Left ventricle myocardium superior (tissue), 1 donor: ENCODE results near the gene TSHZ2. TPM values are rescaled to one million over a fixed set of nuclear protein-coding genes. Genes with fewer than 3 reads are reported as not detected.

Experiments used
- ATAC-seq: fragments of 200-7000 bp; cut with Tn5 transposase; one replicate; pipeline ENCODE4 v1.9.1; 2020; ENCODE audit warnings: mild to moderate bottlenecking, moderate library complexity
- DNase-seq: peaks from one replicate; pipeline ENCODE4 v3.0.0-alpha.2; 2020
- intact Hi-C: fragments of 100-400 bp; cut with micrococcal nuclease; formaldehyde crosslinking; loops from one replicate; pipeline ENCODE4 v1.11.0; 2022
- total RNA-seq: library from RNA; stranded (reverse); fragmentation: NEBNext Ultra II Directional; extraction: Animal tissue kit (Norgen Biotek cat#: 25700); gene quantifications from one replicate; pipeline ENCODE4 v1.2.1, GENCODE V29; 2021
- donor health status: DM: no; HTN: yes; CAD: no; lungs with severe emphysema.

The TSHZ2 gene
- total RNA-seq, 1 donor from 2014 or later = 5.2 TPM

DNA sequence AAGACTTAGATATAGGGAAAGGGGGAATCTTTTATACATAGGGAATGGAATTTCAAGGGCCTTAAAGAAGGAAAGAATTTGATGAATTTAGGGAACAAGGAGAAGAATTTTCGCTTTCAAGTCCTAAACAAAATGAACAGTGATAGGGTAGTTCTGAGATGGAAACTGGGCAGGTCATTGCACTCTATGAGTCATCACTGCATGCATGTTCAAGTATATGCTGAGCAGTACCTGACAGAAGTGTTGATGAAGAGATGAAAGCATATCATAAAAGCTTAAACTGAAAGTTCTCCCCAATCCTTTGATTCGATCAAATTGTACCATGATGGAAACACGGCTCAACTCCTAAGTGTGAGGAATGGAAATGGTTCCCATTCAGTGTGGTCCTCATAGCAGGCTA lies 271.0 kb downstream of the TSHZ2 start:
- DNase-seq (no peak), ATAC-seq (no peak)
- intact Hi-C loops = no loop called here

DNA sequence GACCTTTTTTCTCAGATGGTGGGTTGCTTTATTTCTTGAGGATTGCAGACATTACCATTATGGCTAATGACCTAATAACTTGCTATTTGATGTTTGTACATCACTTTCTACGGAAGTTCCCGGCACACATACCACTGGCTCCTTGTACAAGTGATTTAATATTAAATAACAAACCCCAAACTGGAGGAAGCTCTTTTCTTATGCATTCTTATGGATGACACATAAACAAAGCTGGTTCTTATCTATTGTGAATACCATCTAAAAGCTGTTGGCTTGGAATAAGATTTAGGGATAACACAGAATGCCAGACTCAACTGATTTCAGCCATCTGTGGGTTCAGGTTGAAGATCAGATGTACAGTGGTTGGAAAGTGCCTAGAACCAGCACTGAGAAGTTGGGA lies 272.6 kb downstream of the TSHZ2 start:
- no peak for ATAC-seq
- no peak for DNase-seq
- intact Hi-C loops = no loop called here

DNA sequence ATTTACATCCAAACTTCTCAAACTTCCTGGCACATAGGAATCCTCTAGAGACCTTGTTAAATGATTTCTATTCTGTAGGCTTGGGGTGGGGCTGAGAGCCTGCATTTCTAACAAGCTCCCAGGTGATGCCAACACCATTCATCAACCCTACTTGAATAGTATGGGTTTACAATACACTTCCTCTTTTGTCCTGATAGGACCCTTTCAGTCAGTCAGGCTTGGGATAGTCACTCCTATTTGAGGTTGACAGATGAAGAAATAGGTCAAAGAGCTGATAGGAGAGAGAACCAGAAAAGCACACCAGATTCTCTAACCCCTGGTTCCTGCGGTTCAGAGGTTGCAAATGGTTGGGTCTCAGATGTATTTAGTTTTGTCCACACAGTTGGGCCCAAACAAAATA lies 273.4 kb downstream of the TSHZ2 start:
- intact Hi-C loops = no loop called here
- DNase-seq (no peak), ATAC-seq (no peak)

DNA sequence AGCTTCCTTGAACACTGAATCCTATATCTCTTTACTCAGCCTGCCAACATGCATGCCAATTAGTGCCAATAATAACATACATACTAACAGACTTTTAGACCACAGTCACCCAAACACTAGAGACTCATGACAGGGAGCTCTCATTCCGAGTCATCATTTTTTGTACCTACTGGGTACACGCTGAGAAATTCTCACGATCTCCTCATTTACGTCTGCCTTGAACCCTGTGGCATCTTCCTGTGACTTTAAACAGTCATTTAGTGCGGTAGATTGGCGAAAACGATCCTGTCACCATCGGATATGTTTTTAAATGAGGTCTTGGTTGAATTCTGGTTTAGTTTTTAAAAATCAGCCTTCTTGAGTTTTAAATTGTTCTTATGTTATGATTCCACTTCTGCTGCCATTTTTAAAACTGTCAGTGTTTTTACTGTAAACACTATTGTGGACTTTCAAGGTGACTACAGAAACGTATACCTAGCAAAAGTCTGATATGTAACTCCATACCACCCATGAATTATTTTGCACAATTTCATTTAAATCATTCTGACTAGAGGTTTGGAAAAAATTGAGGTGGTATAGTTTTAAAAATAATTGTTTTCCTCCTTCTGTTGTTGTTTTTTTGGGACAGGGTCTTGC lies 275.4 kb downstream of the TSHZ2 start:
- intact Hi-C loops = no loop called here
- ATAC-seq = no peak
- no peak for DNase-seq

DNA sequence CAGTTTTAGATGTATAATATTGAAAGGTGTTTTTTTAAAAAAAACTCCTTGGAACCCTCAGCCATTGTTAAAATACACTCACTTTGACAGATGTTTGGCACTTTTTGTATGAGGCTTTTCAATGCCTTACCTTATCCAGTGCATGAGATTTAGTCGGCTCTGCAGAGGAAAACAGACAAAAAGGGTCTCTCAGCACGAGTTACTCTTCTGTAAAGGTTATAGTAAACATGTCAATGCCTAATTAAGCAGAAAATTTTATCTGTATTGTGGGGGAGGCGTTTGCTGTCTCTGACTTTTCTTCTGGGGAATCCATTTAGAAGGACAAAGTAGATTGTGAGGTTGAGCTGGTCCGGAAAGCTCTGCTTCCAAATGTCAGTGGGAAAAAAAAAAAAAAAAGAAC lies 278.3 kb downstream of the TSHZ2 start:
- intact Hi-C loops = no loop called here
- no peak for ATAC-seq
- DNase-seq = no peak

DNA sequence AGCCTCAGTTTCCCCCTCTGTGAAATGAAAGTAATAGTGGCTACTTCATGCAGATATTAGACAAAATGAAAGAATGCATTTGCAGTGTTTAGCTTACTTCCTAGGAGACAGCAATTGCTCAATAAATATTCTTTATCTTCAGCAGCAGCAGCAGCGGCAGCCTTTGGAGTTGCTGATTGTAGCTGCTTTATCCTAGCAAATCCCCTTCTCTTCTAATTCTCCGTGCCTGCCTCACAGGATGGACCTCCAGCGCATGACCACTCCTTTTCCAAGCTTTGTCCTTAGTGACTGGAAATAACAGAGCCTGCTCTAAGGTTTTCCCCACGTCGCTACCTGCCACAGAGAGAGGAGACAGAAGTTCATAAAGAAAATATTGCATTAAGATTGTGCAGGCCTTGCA lies 279.8 kb downstream of the TSHZ2 start:
- ATAC-seq (no peak), DNase-seq (no peak)
- intact Hi-C loops = no loop called here

DNA sequence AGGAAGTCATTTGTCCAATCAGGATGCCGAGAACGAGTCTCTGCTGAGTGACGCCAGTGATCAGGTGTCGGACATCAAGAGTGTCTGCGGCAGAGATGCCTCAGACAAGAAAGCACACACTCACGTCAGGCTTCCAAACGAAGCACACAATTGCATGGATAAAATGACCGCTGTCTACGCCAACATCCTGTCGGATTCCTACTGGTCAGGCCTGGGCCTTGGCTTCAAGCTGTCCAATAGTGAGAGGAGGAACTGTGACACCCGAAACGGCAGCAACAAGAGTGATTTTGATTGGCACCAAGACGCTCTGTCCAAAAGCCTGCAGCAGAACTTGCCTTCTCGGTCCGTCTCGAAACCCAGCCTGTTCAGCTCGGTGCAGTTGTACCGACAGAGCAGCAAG lies 281.5 kb downstream of the TSHZ2 start:
- DNase-seq = no peak

DNA sequence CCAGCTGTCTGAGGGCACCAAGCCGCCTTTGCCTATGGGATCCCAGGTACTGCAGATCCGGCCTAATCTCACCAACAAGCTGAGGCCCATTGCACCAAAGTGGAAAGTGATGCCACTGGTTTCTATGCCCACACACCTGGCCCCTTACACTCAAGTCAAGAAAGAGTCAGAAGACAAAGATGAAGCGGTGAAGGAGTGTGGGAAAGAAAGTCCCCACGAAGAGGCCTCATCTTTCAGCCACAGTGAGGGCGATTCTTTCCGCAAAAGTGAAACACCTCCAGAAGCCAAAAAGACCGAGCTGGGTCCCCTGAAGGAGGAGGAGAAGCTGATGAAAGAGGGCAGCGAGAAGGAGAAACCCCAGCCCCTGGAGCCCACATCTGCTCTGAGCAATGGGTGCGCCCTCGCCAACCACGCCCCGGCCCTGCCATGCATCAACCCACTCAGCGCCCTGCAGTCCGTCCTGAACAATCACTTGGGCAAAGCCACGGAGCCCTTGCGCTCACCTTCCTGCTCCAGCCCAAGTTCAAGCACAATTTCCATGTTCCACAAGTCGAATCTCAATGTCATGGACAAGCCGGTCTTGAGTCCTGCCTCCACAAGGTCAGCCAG lies 283.0 kb downstream of the TSHZ2 start:
- ATAC-seq = no peak
- no peak for DNase-seq
- intact Hi-C loops = no loop called here

More for the DNA sequence above, 281.5 kb downstream of the TSHZ2 start:
- no peak for ATAC-seq
- intact Hi-C loops = no loop called here

DNA sequence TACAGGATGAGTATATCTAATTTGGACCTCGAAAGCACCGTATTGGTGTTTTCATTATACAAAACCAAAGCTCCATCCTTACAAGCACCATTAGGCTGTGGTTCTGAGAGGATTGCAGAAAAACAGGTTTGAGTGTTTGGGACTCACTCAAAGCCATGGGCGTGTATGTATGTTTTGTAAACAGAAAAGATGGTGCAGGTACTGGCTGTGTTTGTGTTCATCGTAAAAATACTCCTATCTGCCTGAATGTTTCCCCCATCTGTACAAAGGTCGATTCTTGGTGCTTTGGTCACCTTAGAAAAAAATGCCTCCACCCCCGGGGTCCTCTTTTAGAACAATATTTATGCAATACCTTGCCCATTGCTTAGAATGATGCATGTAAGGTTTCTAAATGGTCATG lies 286.6 kb downstream of the TSHZ2 start:
- no peak for DNase-seq
- ATAC-seq = no peak
- intact Hi-C loops = no loop called here

DNA sequence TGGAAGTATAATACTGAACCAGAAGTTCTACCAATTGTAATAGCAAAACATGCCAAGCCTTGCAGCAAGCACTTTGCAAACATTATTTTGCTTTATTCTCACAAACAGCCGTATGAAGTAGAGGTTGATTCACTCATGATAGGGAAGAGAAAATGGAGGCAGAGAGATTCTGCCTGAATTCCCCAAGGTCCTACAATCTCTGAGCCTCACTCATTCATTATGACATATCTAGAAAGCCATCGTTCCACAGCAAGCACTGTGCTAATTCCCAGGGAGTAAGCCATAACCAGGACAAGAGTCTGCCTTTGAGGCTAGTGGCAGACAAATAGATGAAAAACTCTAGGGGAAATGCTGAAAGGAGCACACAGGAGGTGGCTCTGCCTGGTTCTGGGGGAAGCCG lies 288.0 kb downstream of the TSHZ2 start:
- ATAC-seq = no peak
- intact Hi-C loops = no loop called here

DNA sequence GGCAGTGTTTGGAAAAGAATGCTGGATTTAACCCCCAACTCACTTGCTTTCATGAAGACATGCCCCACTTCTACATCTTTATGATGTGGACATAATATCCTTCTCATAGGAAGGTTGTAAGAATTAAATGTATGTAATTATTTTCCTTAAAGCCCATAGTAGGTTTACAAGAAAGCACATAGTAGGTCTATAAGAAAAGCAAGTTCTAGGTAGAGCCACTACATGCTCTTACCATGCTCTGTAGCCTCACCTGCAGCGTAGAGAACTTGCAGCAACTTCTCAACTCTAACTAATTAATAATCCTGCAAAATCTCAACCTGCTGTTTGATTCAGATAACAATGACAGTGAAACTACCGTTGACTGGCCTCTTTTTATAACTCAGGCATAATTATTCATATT lies 288.4 kb downstream of the TSHZ2 start:
- intact Hi-C loops = no loop called here
- ATAC-seq = no peak

More for the DNA sequence above, 288.0 kb downstream of the TSHZ2 start:
- no peak for DNase-seq

DNA sequence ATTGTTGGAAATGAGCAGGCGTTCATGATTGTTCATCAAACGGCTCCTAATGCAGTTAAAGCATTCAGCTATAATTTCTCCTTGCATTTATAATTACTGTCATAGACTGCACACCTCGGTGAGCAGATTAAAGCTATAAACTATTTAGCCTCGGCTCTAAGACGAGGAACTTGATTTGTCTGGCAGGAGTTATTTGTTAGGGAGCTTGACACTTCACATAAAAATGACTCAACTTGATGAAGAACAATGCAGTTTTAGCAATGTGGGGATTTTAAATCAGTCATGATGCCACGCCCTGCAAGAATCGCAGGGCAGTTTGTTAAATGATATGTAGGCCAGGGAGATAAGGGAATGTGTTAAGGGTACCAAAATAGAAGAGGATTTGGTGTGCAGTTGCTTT lies 290.2 kb downstream of the TSHZ2 start:
- ATAC-seq = no peak
- intact Hi-C loops = no loop called here
- DNase-seq = no peak

More for the DNA sequence above, 288.4 kb downstream of the TSHZ2 start:
- no peak for DNase-seq

DNA sequence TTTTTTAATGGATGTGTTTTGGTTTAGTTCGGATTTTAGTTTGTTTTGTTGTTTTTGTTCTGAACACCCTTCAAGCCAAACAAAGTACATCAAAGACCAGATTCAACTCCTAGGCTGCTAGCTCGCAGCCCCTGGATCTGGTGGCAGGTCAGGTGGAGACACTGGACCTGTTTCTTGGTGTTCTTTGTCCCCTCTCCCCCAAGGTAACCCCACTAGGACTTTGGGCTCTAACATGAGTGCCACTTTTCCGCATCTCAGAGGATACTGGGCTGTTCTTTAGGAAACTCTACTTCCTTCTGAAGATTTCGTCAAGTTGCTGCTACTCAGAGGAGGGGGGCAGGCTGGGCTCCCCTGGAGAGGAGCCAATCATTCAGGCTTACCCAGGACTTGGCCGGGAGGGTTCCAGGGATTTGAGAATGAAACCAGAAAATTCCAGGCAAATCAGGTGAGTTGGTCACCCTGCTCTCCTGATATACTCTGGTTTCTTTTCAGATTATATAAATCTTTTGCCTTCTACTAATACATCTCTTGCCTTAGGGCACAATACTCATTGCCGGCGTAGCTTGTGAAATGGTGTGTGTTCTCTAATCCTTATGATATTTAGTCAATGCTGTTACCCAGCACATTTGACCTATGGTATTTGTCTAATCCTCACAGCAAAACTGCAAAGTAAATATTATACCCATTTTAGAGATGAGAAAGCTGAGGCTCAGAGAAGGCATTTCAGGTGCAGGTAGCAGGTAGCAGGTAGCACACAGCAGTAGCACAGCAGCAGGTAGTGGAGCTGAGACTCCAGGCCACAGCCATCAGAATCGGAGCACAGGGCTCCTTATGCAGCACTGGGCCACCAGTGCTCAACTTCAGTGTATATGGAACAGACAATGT lies 291.6 kb downstream of the TSHZ2 start:
- ATAC-seq (no peak), DNase-seq (no peak)
- intact Hi-C loops = no loop called here

DNA sequence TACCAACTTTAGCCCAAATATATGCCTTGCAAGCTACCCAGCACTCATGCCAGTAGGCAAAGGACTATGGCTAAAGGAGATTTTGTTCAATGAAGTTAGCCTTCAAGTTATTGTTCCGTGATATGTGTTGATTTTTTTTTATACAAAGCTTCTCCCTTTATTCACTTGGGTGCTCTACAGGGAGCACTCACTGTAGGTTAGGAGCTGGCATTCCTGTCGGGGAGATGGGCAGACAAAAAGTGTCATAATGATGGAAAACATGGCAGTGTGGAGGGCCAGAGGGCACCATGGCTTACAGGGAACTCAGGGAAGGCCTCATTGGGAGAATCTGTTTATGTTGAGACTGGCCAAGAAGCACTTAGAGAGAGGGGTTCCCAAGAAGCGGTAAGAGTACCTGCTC lies 292.4 kb downstream of the TSHZ2 start:
- DNase-seq = no peak
- intact Hi-C loops = no loop called here

DNA sequence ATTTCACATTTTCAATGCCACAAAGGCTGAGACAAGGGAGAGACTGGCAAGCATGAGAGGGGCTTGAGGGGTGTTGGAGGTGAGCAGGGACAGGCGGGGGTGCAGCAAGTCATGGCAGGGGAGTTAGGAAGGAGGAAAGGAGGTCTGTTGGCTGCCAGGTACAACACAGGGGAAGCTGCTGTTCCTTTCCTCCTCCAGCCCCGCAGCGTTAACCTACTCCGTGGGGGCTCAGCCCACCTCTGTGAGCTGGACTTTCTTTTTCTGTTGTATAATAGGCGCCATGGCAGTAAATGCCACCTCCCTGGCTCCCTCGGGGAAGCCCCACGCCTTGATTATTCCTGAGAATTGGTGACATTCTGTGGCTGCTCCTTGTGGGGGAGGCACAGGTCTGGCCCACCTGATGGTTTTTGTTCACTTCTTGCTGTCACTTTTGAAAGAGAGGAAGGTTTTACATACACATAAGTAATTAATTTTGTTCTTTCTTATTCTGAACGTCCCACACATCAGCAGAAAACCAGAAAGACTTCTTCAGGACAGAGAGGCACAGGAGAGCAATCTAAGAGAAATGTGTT lies 293.2 kb downstream of the TSHZ2 start:
- intact Hi-C loops = no loop called here
- ATAC-seq (no peak), DNase-seq (no peak)

More for the DNA sequence above, 292.4 kb downstream of the TSHZ2 start:
- no peak for ATAC-seq

DNA sequence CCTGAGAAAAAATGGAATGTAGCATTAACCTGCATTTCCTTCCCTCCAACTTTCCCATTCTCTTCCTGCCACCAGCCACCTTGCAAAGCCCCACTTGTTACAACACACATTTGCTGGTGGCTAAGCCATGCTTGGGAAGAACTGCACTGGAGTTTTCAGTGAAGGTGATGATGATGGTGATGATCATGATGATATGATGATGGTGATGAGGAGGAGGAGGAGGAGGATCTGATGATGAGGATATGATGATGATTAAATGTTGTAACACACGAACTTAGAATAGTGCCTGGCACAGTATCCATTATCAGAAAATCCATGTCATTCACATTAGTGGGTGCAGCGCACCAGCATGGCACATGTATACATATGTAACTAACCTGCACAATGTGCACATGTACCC lies 297.2 kb downstream of the TSHZ2 start:
- DNase-seq (no peak), ATAC-seq (no peak)
- intact Hi-C loops = no loop called here

DNA sequence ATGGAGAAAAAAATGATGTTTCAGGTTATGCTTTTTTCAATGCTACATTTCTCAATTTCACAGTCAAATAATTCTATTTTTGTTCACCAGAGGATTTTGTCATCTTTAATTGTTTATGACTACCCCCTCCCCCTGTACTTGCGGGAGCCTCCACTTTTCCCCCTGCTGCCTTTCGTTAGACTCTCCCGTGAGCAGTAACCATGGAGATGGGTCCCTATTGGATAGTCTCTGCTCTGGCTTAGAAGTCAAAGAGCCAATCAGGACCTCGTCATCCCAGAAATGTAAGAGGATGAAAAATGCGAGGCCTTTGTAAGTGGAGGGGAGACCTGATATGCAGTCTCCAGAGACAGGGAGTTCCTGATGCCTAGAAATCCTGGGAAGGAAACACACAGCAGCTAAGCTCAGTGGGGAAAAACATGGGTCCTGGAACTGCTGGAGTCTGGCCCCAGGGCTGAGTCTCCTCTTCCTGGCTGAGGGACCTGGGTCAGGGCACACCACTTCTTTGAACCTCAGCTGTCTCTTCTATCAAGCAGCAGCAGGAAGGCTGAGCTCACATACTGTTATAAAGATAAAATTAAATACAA lies 298.7 kb downstream of the TSHZ2 start:
- ATAC-seq (no peak), DNase-seq (no peak)
- intact Hi-C loops = no loop called here

DNA sequence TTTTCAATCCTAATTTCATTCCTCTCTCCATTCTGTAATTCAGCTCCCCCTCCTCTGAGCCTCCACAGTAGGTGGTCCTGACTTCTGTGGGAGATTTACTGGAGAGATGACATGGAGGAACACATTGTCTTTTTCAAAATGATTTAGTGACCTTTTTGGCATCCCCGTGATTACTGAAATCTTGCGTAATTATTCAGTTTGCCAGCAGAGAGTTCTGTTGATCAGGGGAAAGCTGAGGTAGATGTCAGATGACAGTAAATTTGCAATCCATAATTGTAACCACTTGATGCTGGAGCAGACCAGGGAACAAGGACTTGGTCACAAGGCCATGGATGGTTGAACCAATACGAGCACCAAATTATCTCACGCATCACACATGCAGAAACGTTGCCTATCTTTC lies 302.2 kb downstream of the TSHZ2 start:
- ATAC-seq (no peak), DNase-seq (no peak)
- intact Hi-C loops = no loop called here

DNA sequence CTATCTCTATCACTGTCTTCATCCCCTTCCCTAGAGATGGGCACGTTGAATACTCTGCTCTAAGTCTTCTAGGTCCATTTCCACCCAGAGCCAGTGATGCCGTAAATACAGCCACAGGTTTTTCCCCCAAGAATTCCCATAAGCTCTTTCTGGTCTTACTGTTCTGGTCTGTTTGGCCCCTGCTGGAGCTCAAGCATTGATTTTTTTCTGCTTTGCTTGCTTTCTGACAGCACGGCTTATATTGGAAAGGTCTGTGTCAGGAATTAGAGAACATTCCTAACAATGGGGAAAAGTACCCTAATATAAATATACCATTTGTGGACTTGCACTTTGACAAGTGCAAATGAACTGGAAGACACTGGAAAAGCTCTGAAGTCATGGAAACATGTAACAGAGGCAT lies 302.6 kb downstream of the TSHZ2 start:
- no peak for DNase-seq
- no peak for ATAC-seq
- intact Hi-C loops = no loop called here

DNA sequence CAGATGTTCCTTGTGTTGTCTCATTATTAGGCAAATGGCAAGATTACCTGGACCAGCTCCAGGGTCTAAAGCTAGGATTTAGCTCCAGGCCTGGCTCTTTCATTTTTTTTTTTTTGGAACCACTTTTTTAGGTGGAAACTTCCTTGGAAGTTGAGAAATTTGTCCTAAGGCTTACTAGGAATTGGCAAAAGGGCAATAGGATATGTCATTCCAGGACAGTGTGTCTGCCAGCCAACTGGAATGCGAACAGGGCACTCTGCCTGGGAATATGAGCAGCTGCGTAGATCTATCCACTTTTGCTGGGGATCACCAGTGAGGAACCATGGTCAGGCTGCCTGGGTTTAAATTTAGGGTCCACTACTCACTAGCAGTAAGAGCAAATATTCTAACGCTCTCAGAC lies 304.0 kb downstream of the TSHZ2 start:
- DNase-seq (peak; percentile 60), ATAC-seq (peak; percentile 84)
- intact Hi-C loops = no loop called here
